HL-60 (cell line): ENCODE results near the gene RNF121.

Experiments
- DNase-seq, 2 experiments: peaks; one replicate each; pipeline ENCODE4 v3.0.0-alpha.2; 2010 to 2020; ENCODE audit warnings: low read depth in 1 of 2, low spot score in 1 of 2
- H3K27ac ChIP-seq: fragments of 250-450 bp; sonication (Bioruptor Pico); replicated peaks from 2 replicates; pipeline ENCODE4 v1.5.1; 2020; ENCODE audit warnings: mild to moderate bottlenecking, moderate library complexity
- H3K27me3 ChIP-seq: fragments of 250-450 bp; sonication (Bioruptor Pico); 2 replicates; pipeline ENCODE4 v1.5.1; 2021; ENCODE audit warnings: mild to moderate bottlenecking, moderate library complexity; ENCODE audit not compliant: insufficient read depth, poor library complexity, severe bottlenecking
- H3K4me3 ChIP-seq: replicated peaks from 2 replicates; pipeline ENCODE4 v1.5.1; 2011; ENCODE audit warnings: mild to moderate bottlenecking, control low read depth, low read length; ENCODE audit not compliant: insufficient read depth
- CTCF ChIP-seq: IDR thresholded peaks from one replicate; pipeline ENCODE4 v1.5.1; 2011; ENCODE audit warnings: low read length, control low read depth, inconsistent platforms; ENCODE audit not compliant: insufficient read depth
- GABPA ChIP-seq: IDR thresholded peaks from 2 replicates; pipeline ENCODE4 v1.6.1; 2012; ENCODE audit warnings: low read depth
- POLR2AphosphoS5 ChIP-seq: IDR thresholded peaks from 2 replicates; pipeline ENCODE4 v1.6.1; 2012; ENCODE audit warnings: low read depth
- REST ChIP-seq: IDR thresholded peaks from 2 replicates; pipeline ENCODE4 v1.6.1; 2012; ENCODE audit warnings: low read depth; ENCODE audit not compliant: insufficient replicate concordance
- SPI1 ChIP-seq: IDR thresholded peaks from 2 replicates; pipeline ENCODE4 v1.6.1; 2012; ENCODE audit warnings: low read depth, mild to moderate bottlenecking, borderline replicate concordance

Gene RNF121

GRCh38 chr11:72007089-72007476 lies 78.2 kb downstream of the RNF121 start:
- Histone ChIP-seq H3K4me3 (no peak overlapping the region), H3K27ac (no peak overlapping the region), H3K27me3 (no peaks in the 10 kb centered on the region)
- DNase-seq, result no peak
- TF ChIP-seq REST, result no peak
- TF ChIP-seq POLR2AphosphoS5, result no peak
- TF ChIP-seq CTCF, result no peak
- no peak for TF ChIP-seq GABPA

DNA sequence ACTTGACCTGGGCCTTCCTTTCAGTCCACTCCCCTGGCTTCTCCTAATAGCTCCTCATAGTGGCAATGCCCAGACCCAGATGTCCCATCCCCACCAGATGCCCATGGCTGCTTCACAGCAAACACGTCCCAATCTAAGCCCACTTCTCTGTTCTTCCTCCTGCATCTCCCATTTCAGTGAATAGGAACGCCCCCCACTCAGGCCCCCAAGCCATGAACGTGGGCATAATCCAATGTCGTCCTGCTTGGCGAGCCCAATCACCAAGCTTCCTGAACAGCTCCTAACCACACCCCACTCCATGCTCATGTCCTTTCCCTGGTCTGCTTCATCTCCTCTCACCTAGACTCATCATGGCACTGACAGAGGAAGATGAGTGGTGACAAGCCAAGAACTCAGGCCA lies 78.7 kb downstream of the RNF121 start:
- Histone ChIP-seq H3K27me3 (no peaks in the 10 kb centered on the region), H3K4me3 (no peak overlapping the region), H3K27ac (no peak overlapping the region)
- TF ChIP-seq SPI1 (no peak), CTCF (no peak), POLR2AphosphoS5 (no peak), GABPA (no peak)
- no peak for DNase-seq

- TF ChIP-seq CTCF, result no peak
- TF ChIP-seq GABPA, result no peak
- no peak for TF ChIP-seq REST
- no peak for TF ChIP-seq SPI1
- TF ChIP-seq POLR2AphosphoS5, result no peak
- H3K4me3 ChIP-seq, result no peak overlapping the region
- DNase-seq, result no peak
- no peaks in the 10 kb centered on the region for H3K27me3 ChIP-seq
- no peak overlapping the region for H3K27ac ChIP-seq
Measured at GRCh38 chr11:72008728-72009127, 79.9 kb downstream of the RNF121 start.

- Histone ChIP-seq H3K27ac (no peak overlapping the region), H3K27me3 (no peaks in the 10 kb centered on the region), H3K4me3 (no peak overlapping the region)
- TF ChIP-seq GABPA, result no peak
- no peak for TF ChIP-seq POLR2AphosphoS5
- no peak for TF ChIP-seq SPI1
- no peak for TF ChIP-seq CTCF
- no peak for TF ChIP-seq REST
- DNase-seq, result no peak
Measured at GRCh38 chr11:72009156-72009555, 80.3 kb downstream of the RNF121 start.
